K562 (cell line): ENCODE measurements around the gene TRMU. TPM values are rescaled to one million over a fixed set of nuclear protein-coding genes. Genes with fewer than 3 reads are reported as not detected.

Source experiments
- ATAC-seq: fragments of 200-7000 bp; cut with Tn5 transposase; 3 replicates; pipeline ENCODE4 v1.9.1; 2020; ENCODE audit warnings: moderate library complexity
- BruUV-seq: library from RNA; stranded (reverse); fragments of 400-500 nt; replicated peaks from 2 replicates; lab custom pipeline; 2021; lab: Mats Ljungman, UMichigan
- CTCF ChIA-PET: fragments of 300-600 bp; formaldehyde crosslinking; extraction: SDS; loops from one replicate; lab custom pipeline; 2021; ENCODE audit warnings: low intra/inter-chr PET ratio; lab: Yijun Ruan, JAX
- POLR2A ChIA-PET: fragments of 300-600, 350-650 bp; sonication (Branson Sonifier 250); formaldehyde crosslinking; extraction: SDS; loops from one replicate; lab custom pipeline; 2021; ENCODE audit warnings: antibody characterized with exemption, inconsistent platforms; lab: Yijun Ruan, JAX
- DNase-seq, 4 experiments: peaks; one replicate each; pipeline versions ENCODE4 v3.0.0 to v3.0.0-alpha.2; 2011 to 2018; ENCODE audit warnings: low spot score in 3 of 4, mixed read lengths in 3 of 4; ENCODE audit errors: extremely low read depth in 1 of 4
- FAIRE-seq: peaks from 2 replicates; lab custom pipeline; 2011; peaks lifted over from hg19 to GRCh38; lab: Jason Lieb, UNC
- H2AFZ ChIP-seq: 2 replicates; pipeline ENCODE4 v1.6.0; 2011; ENCODE audit warnings: low read depth, low read length, control low read depth, inconsistent platforms
- H3K27ac ChIP-seq: fragments of 200-600 bp; 3 replicates; pipeline ENCODE4 v1.8.0; 2011; ENCODE audit warnings: low read depth, mild to moderate bottlenecking, control low read depth, inconsistent platforms, low read length, moderate library complexity, mixed read lengths; ENCODE audit errors: extremely low read depth
- H3K27me3 ChIP-seq, 2 experiments: fragments of 300-600 bp in 1 of 2; 2 replicates in 1 of 2; 3 replicates in 1 of 2; pipeline versions ENCODE4 v1.6.0 to v1.8.0; 2011; ENCODE audit warnings: inconsistent platforms in 2 of 2, low read length in 2 of 2, mild to moderate bottlenecking in 1 of 2, mixed read lengths in 1 of 2, moderate library complexity in 1 of 2; ENCODE audit not compliant: control insufficient read depth in 2 of 2, insufficient read depth in 2 of 2
- H3K36me3 ChIP-seq: fragments of 300-600 bp; 3 replicates; pipeline ENCODE4 v1.8.0; 2011; ENCODE audit warnings: mild to moderate bottlenecking, low read length, inconsistent platforms; ENCODE audit not compliant: control insufficient read depth, insufficient read depth
- H3K4me1 ChIP-seq, 2 experiments: fragments of 200-600 bp in 1 of 2; replicated peaks in 1 of 2; 2 replicates in 1 of 2; 3 replicates in 1 of 2; pipeline versions ENCODE4 v1.5.1 to v1.8.0; 2011; ENCODE audit warnings: inconsistent platforms in 2 of 2, low read length in 2 of 2, mild to moderate bottlenecking in 1 of 2, mixed read lengths in 1 of 2, moderate library complexity in 1 of 2; ENCODE audit not compliant: control insufficient read depth in 2 of 2, insufficient read depth in 2 of 2
- H3K4me2 ChIP-seq: 2 replicates; pipeline ENCODE4 v1.6.1; 2011; ENCODE audit warnings: low read length, control low read depth, inconsistent platforms, mixed read lengths; ENCODE audit not compliant: insufficient read depth
- H3K4me3 ChIP-seq: fragments of 200-600 bp; sonication (generic), shearing (Covaris generic); 2 replicates; pipeline ENCODE4 v1.5.1; 2016; ENCODE audit warnings: control low read depth, inconsistent platforms
- H3K79me2 ChIP-seq: fragments of 200-600 bp; 3 replicates; pipeline ENCODE4 v1.8.0; 2011; ENCODE audit warnings: low read length, inconsistent platforms; ENCODE audit not compliant: control insufficient read depth, insufficient read depth
- H3K9ac ChIP-seq, 2 experiments: 2 replicates each; pipeline versions ENCODE4 v1.6.0 to v1.6.1; 2011; ENCODE audit warnings: low read depth in 2 of 2, low read length in 2 of 2, control low read depth in 1 of 2, inconsistent platforms in 1 of 2, mild to moderate bottlenecking in 1 of 2, mixed read lengths in 1 of 2; ENCODE audit not compliant: insufficient read depth in 1 of 2
- H3K9me1 ChIP-seq: one replicate; pipeline ENCODE4 v1.6.0; 2011; ENCODE audit warnings: inconsistent platforms, mild to moderate bottlenecking, low read length, moderate library complexity; ENCODE audit not compliant: control insufficient read depth, insufficient read depth
- H3K9me3 ChIP-seq: replicated peaks from 2 replicates; pipeline ENCODE4 v1.5.1; 2011; ENCODE audit warnings: low read depth, low read length, inconsistent platforms; ENCODE audit not compliant: control insufficient read depth, insufficient read depth
- H4K20me1 ChIP-seq: replicated peaks from 2 replicates; pipeline ENCODE4 v1.6.1; 2011; ENCODE audit warnings: low read length, inconsistent platforms, mixed read lengths; ENCODE audit not compliant: control insufficient read depth, insufficient read depth
- CSDE1 ChIP-seq, 2 experiments: fragments of 450-650 bp; IDR thresholded peaks; 2 replicates each; pipeline ENCODE4 v1.6.1; 2016; ENCODE audit warnings: mild to moderate bottlenecking in 1 of 2
- HNRNPK ChIP-seq: fragments of 200-400 bp; formaldehyde crosslinking; IDR thresholded peaks from one replicate; pipeline ENCODE4 v1.6.1; 2018; ENCODE audit warnings: mild to moderate bottlenecking, low read depth, low read length; ENCODE audit not compliant: poor library complexity, severe bottlenecking
- POLR2G ChIP-seq: fragments of 200-400 bp; formaldehyde crosslinking; IDR thresholded peaks from 2 replicates; pipeline ENCODE4 v1.6.1; 2017; ENCODE audit warnings: low read depth, mild to moderate bottlenecking, antibody characterized with exemption, low read length, moderate library complexity
- RBM34 ChIP-seq: fragments of 200-400 bp; formaldehyde crosslinking; IDR thresholded peaks from 2 replicates; pipeline ENCODE4 v1.6.1; 2018; ENCODE audit warnings: low read length, borderline replicate concordance; ENCODE audit not compliant: insufficient read depth
- STAT5B ChIP-seq: fragments of 250-450 bp; sonication (Bioruptor Pico); IDR thresholded peaks from 2 replicates; pipeline ENCODE4 v1.8.0; 2021; ENCODE audit warnings: mild to moderate bottlenecking, inconsistent platforms
- ZBED1 ChIP-seq: IDR thresholded peaks from 2 replicates; pipeline ENCODE4 v1.6.1; 2014
- WGBS: fragments of 100-300 bp; shearing (Covaris generic); methylation state at CpG from one replicate; pipeline ENCODE4 v1.1.6; 2016; ENCODE audit warnings: low coverage, mixed read lengths; ENCODE audit not compliant: insufficient coverage; ENCODE audit errors: missing lambda C conversion rate; 5-methylcytosine and 5-hydroxymethylcytosine counted together
- in situ Hi-C: fragments of 300-500 bp; cut with MboI; formaldehyde crosslinking; loops from 4 replicates; pipeline ENCODE4 v1.15.0; 2018; ENCODE audit warnings: inconsistent platforms, mixed read lengths
- intact Hi-C: fragments of 100-400 bp; cut with micrococcal nuclease; formaldehyde crosslinking; loops from 2 replicates; pipeline ENCODE4 v1.14.2; 2022
- polyA plus RNA-seq, 8 experiments: library from polyadenylated mRNA; depleted of rRNA in 4 of 8; stranded (reverse) in 5 of 8; unstranded in 3 of 8; fragments of >200 nt; fragmentation: Nextera tagmentation in 2 of 8; fragmentation: Illumina TruSeq in 1 of 8; extraction: Ambion mirVana in 2 of 8; extraction: Trizol in 1 of 8; gene quantifications; 2 replicates each; pipeline versions ENCODE4 v1.2.1 to v1.2.3, GENCODE V29; 2011 to 2014; ENCODE audit warnings: inconsistent platforms in 1 of 8, missing spikeins in 1 of 8
- total RNA-seq, 7 experiments: library from RNA; depleted of rRNA in 6 of 7; stranded (reverse); fragments of >200 nt in 6 of 7; fragmentation: Illumina TruSeq in 2 of 7; extraction: Trizol in 2 of 7; gene quantifications; 2 replicates each; pipeline versions ENCODE4 v1.2.1 to v1.2.3, GENCODE V29; 2011 to 2021; ENCODE audit warnings: low replicate concordance in 1 of 7
- TF ChIP-seq, protein P1 (sequence below): fragments of 450-650 bp; IDR thresholded peaks from 2 replicates; pipeline ENCODE4 v1.6.1; 2016; ENCODE audit warnings: low read depth

Gene TRMU
- total and polyA plus RNA-seq, 9 of the 15 experiments (the other 6 are each of a cell fraction or from before 2014, with no cell fraction given): 2.3 to 49.9 (median 35.3) TPM

DNA sequence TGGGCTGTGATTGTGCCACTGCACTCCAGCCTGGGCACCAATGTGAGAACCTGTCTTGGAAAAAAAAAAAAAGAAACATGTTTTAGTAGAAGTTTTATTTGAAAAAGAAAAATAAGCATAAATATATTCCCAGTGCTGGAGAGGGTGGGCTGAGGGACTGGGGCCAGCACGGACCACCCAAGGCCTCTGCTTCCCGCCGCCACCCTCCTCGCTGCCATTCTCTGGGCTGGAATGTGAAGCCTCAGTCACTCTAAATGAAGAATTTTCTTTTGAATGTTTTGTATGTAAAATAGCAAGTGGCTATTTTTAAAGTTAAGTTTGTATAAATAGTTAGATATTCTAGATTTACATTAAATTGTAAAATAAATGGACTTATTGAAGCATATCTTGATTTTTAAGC lies 5.1 kb upstream of the TRMU start:
- Histone ChIP-seq H3K4me1 (peaks cover 3 to 4% of the 10 kb centered on the region in 2 experiments; a peak in 3 of 5 replicates), H3K4me3 (no peak overlapping the region), H3K79me2 (no peaks in the 10 kb centered on the region; the same call in 2 of the 3 replicates), H2AFZ (no peak overlapping the region), H3K27ac (no peak overlapping the region), H3K9me3 (no peaks in the 10 kb centered on the region), H3K4me2 (no peak overlapping the region), H3K9ac (no peak overlapping the region), H3K27me3 (no peaks in the 10 kb centered on the region), H3K36me3 (peaks cover 63% of the 10 kb centered on the region; the same call in 2 of the 3 replicates), H3K9me1 (no peaks in the 10 kb centered on the region)
- 100% methylated on average over 3 of the region's 4 CpGs for WGBS
- intact Hi-C loops: no loop called here
- CTCF ChIA-PET: no interaction called here
- POLR2A ChIA-PET: no interaction called here
- in situ Hi-C loops: no loop called here
- BruUV-seq: no TSS peak
- DNase-seq (no peak), FAIRE-seq (no peak)
- TF ChIP-seq RBM34 (no peak), CSDE1 (IDR thresholded peaks at IDR 0.05) (no peak)
- TF ChIP-seq, all 486 proteins: peak for 0
- ATAC-seq: no peak
- no peaks in the 10 kb centered on the region for H4K20me1 ChIP-seq

DNA sequence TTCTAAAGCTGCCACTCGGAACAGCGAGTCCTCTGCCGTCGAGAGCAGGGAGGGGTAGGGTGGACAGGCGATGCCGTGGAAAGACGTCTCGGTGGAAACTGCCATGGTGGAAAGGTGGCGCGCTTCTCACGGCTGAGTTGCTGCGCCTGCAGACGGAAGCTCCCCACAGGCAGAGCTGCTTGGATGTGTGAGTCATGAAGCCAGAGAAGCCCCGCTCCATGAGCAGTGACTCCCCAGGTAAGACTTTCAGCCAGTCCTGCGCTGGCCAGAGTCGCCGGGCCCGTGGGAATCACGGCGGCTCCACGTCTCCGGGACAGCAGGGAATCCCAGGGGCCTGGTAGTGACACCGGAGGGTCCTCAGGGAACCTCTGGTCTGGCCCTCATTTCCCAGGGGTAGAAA lies 4.0 kb upstream of the TRMU start:
- peaks cover 10% of the 10 kb centered on the region for H3K79me2 ChIP-seq
- H3K27me3 ChIP-seq: no peaks in the 10 kb centered on the region
- H3K9me3 ChIP-seq: no peaks in the 10 kb centered on the region
- intact Hi-C loops (no loop called here), in situ Hi-C loops (no loop called here)
- no peak overlapping the region for H2AFZ ChIP-seq
- DNase-seq: no peak
- ChIA-PET CTCF (no interaction called here), POLR2A (no interaction called here)
- WGBS: 98% methylated on average over 9 of the region's 23 CpGs
- no peak overlapping the region for H3K4me3 ChIP-seq
- no peak overlapping the region for H3K27ac ChIP-seq
- BruUV-seq: no TSS peak
- H4K20me1 ChIP-seq: no peaks in the 10 kb centered on the region
- no peak for ATAC-seq
- no peak for FAIRE-seq
- no peak overlapping the region for H3K9ac ChIP-seq
- H3K9me1 ChIP-seq: no peaks in the 10 kb centered on the region
- H3K4me2 ChIP-seq: no peak overlapping the region
- peaks cover 3 to 8% of the 10 kb centered on the region in 2 experiments; a peak in 3 of 5 replicates for H3K4me1 ChIP-seq
- H3K36me3 ChIP-seq: peaks cover 56% of the 10 kb centered on the region; the same call in 2 of the 3 replicates
- TF ChIP-seq ZBED1: no peak
- TF ChIP-seq STAT5B (CRISPR knock-in tag): no peak
- no peak for TF ChIP-seq HNRNPK
- TF ChIP-seq, protein P1, sequence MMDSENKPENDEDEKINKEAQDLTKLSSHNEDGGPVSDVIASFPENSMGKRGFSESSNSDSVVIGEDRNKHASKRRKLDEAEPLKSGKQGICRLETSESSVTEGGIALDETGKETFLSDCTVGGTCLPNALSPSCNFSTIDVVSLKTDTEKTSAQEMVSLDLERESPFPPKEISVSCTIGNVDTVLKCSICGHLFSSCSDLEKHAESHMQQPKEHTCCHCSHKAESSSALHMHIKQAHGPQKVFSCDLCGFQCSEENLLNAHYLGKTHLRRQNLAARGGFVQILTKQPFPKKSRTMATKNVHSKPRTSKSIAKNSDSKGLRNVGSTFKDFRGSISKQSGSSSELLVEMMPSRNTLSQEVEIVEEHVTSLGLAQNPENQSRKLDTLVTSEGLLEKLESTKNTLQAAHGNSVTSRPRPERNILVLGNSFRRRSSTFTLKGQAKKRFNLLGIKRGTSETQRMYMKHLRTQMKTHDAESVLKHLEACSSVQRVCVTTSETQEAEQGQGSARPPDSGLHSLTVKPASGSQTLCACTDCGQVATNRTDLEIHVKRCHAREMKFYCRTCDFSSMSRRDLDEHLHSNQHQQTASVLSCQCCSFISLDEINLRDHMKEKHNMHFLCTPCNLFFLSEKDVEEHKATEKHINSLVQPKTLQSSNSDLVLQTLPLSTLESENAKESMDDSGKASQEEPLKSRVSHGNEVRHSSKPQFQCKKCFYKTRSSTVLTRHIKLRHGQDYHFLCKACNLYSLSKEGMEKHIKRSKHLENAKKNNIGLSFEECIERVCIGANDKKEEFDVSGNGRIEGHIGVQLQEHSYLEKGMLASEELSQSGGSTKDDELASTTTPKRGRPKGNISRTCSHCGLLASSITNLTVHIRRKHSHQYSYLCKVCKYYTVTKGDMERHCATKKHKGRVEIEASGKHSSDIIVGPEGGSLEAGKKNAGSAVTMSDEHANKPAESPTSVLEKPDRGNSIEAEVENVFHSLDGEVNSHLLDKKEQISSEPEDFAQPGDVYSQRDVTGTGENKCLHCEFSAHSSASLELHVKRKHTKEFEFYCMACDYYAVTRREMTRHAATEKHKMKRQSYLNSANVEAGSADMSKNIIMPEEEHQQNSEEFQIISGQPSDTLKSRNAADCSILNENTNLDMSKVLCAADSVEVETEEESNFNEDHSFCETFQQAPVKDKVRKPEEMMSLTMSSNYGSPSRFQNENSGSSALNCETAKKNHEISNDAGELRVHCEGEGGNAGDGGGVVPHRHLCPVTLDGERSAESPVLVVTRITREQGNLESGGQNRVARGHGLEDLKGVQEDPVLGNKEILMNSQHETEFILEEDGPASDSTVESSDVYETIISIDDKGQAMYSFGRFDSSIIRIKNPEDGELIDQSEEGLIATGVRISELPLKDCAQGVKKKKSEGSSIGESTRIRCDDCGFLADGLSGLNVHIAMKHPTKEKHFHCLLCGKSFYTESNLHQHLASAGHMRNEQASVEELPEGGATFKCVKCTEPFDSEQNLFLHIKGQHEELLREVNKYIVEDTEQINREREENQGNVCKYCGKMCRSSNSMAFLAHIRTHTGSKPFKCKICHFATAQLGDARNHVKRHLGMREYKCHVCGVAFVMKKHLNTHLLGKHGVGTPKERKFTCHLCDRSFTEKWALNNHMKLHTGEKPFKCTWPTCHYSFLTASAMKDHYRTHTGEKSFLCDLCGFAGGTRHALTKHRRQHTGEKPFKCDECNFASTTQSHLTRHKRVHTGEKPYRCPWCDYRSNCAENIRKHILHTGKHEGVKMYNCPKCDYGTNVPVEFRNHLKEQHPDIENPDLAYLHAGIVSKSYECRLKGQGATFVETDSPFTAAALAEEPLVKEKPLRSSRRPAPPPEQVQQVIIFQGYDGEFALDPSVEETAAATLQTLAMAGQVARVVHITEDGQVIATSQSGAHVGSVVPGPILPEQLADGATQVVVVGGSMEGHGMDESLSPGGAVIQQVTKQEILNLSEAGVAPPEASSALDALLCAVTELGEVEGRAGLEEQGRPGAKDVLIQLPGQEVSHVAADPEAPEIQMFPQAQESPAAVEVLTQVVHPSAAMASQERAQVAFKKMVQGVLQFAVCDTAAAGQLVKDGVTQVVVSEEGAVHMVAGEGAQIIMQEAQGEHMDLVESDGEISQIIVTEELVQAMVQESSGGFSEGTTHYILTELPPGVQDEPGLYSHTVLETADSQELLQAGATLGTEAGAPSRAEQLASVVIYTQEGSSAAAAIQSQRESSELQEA: no peak
- peak; percentile 41; the same call in 1 of the 2 replicates for TF ChIP-seq POLR2G
